ENCODE results near the gene DHRS13.

Gene DHRS13

DNA sequence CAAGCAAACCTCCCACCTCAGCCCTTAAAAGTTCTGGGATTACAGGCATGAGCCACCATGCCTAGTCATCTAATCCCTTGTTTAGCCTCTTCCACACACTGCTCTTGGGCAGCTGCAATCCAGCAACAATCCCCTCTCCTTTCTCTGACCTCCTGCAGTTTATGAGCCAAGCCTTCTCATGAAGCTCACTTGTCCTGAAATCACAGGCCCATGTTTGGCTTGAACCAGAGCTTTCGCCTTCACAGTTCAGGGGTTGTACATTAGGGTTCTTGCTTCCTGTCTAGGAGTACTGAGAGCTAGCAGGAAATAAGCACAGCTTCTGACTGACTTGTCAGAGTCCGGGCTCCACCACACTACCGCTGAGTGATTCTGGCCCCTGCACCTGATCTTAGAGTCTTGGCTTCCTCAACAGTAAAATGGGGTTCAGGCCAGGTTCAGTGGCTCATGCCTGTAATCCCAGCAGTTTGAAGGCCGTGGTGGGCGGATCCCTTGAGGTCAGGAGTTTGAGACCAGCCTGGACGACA, 31.8 kb downstream of the DHRS13 start:
- H3K4me3 ChIP-seq (ENCODE audit: severe bottlenecking), result no peak overlapping the region
- no peaks in the 10 kb centered on the region for H3K9me3 ChIP-seq (ENCODE audit: severe bottlenecking)
- no peak overlapping the region for H3K27ac ChIP-seq (ENCODE audit: poor library complexity, severe bottlenecking)
- ATAC-seq (ENCODE audit: low read depth) (no peak), DNase-seq (ENCODE audit: low spot score) (no peak)
- H3K36me3 ChIP-seq (ENCODE audit: low read depth), result no peaks in the 10 kb centered on the region
- peaks cover 3% of the 10 kb centered on the region for H3K4me1 ChIP-seq (ENCODE audit: insufficient read depth, poor library complexity, severe bottlenecking)
- no peaks in the 10 kb centered on the region for H3K27me3 ChIP-seq (ENCODE audit: insufficient read depth, poor library complexity, severe bottlenecking)
- TF ChIP-seq, protein P1, sequence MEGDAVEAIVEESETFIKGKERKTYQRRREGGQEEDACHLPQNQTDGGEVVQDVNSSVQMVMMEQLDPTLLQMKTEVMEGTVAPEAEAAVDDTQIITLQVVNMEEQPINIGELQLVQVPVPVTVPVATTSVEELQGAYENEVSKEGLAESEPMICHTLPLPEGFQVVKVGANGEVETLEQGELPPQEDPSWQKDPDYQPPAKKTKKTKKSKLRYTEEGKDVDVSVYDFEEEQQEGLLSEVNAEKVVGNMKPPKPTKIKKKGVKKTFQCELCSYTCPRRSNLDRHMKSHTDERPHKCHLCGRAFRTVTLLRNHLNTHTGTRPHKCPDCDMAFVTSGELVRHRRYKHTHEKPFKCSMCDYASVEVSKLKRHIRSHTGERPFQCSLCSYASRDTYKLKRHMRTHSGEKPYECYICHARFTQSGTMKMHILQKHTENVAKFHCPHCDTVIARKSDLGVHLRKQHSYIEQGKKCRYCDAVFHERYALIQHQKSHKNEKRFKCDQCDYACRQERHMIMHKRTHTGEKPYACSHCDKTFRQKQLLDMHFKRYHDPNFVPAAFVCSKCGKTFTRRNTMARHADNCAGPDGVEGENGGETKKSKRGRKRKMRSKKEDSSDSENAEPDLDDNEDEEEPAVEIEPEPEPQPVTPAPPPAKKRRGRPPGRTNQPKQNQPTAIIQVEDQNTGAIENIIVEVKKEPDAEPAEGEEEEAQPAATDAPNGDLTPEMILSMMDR (IDR thresholded peaks at IDR 0.05; ENCODE audit: poor library complexity, severe bottlenecking), result no peak

DNA sequence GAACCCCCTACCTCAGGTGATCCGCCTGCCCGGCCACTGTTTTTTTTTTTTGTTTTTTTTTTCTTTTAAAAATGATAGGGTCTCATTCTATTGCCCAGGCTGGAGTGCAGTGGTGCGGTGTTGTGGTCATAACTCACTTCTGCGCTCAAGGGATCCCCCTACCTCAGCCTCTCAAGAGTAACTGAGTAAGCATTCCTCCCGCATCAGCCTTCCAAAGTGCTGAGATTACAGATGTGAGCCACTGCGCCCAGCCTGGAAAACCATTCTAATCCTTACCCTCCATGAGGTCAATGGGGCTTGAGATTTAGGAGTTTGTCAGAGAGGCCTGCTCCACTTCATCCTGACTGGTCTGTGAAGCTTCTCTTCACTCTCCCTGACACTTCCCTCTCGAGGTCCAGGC, 35.6 kb downstream of the DHRS13 start:
- no peaks in the 10 kb centered on the region for H3K36me3 ChIP-seq (ENCODE audit: low read depth)
- no peak overlapping the region for H3K4me3 ChIP-seq (ENCODE audit: severe bottlenecking)
- ATAC-seq (ENCODE audit: low read depth), result no peak
- no peaks in the 10 kb centered on the region for H3K4me1 ChIP-seq (ENCODE audit: insufficient read depth, poor library complexity, severe bottlenecking)
- TF ChIP-seq, protein P1 (IDR thresholded peaks at IDR 0.05; ENCODE audit: poor library complexity, severe bottlenecking), result no peak
- H3K27me3 ChIP-seq (ENCODE audit: insufficient read depth, poor library complexity, severe bottlenecking), result no peaks in the 10 kb centered on the region
- no peaks in the 10 kb centered on the region for H3K9me3 ChIP-seq (ENCODE audit: severe bottlenecking)
- DNase-seq (ENCODE audit: low spot score), result no peak
- H3K27ac ChIP-seq (ENCODE audit: poor library complexity, severe bottlenecking), result no peak overlapping the region

DNA sequence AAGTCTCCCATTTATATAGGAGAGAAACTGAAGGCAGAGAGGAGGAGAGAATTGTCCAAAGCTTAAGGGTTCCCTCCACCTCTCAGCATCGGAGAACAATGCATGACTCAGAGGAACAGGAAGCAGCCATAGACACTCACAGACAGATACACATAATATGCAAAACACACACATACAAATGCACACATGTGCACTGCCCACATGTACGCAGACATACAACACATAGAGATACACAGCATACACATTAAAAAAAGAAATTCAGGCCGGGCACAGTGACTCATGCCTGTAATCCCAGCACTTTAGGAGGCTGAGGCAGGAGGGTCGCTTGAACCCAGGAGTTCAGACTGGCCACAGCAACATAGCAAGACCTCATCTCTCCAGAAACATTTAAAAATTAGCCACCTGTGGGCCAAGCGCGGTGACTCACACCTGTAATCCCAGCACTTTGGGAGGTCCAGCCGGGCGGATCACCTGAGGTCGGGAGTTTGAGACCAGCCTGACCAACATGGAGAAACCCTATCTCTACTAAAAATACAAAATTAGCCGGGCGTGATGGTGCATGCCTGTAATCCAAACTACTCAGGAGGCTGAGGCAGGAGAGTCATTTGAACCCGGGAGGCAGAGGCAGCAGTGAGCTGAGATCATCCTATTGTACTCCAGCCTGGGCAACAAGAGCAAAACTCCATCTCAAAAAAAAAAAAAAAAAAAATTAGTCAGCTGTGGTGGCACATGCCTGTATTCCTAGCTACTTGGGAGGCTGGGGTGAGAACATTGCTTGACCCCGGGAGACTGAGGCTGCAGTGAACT, 36.7 kb downstream of the DHRS13 start:
- Histone ChIP-seq H3K27me3 (ENCODE audit: insufficient read depth, poor library complexity, severe bottlenecking) (no peaks in the 10 kb centered on the region), H3K4me1 (ENCODE audit: insufficient read depth, poor library complexity, severe bottlenecking) (no peaks in the 10 kb centered on the region), H3K4me3 (ENCODE audit: severe bottlenecking) (no peak overlapping the region), H3K36me3 (ENCODE audit: low read depth) (no peaks in the 10 kb centered on the region), H3K27ac (ENCODE audit: poor library complexity, severe bottlenecking) (no peak overlapping the region), H3K9me3 (ENCODE audit: severe bottlenecking) (no peaks in the 10 kb centered on the region)
- TF ChIP-seq, protein P1 (IDR thresholded peaks at IDR 0.05; ENCODE audit: poor library complexity, severe bottlenecking), result no peak
- DNase-seq (ENCODE audit: low spot score) (no peak), ATAC-seq (ENCODE audit: low read depth) (peak; percentile 55; the same call in 2 of the 3 replicates)

DNA sequence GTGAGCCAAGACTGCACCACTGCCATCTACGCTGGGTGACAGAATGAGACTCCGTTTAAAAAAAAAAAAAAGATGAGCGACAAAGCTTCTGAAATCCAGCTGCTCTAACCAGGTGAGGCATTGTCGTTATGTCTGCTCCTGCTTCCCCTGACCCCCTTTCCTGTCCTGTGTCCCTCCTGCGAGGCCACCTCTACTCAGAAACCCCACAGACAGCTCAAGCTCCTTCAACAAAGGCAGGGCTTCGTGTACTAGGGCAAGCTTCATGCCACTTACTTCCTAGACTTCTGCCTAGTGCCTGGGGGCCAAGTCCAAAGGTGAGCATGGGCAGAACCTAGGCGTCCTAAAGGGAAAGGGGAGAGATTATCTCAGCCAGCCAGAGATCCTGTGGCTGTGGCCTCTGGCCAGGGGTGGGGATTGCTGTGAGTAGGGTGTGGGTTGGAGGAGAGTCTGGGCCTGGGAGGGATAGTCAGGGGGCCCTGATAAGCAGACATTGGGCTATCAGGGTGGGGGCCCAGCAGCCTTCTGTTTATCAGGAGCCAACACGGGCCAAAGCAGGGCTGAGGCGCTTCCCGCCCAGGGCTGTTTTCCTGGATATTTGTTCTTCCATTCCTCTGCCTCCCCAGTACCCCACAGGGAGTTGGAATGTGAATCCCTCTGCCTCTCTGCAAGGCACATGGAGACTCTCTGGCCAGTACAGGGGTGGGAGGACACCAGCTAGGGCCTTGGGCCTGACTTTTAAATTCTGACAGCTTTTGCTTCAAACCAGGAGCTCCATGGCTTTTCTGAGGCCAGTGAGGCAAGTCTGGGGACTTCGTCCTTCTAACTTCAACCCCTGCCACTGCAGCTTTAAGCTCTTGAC, 37.7 kb downstream of the DHRS13 start:
- Histone ChIP-seq H3K36me3 (ENCODE audit: low read depth) (peaks cover 6% of the 10 kb centered on the region), H3K27me3 (ENCODE audit: insufficient read depth, poor library complexity, severe bottlenecking) (no peaks in the 10 kb centered on the region), H3K4me3 (ENCODE audit: severe bottlenecking) (no peak overlapping the region), H3K4me1 (ENCODE audit: insufficient read depth, poor library complexity, severe bottlenecking) (no peaks in the 10 kb centered on the region), H3K9me3 (ENCODE audit: severe bottlenecking) (no peaks in the 10 kb centered on the region), H3K27ac (ENCODE audit: poor library complexity, severe bottlenecking) (no peak overlapping the region)
- DNase-seq (ENCODE audit: low spot score) (no peak), ATAC-seq (ENCODE audit: low read depth) (no peak)
- TF ChIP-seq, protein P1 (IDR thresholded peaks at IDR 0.05; ENCODE audit: poor library complexity, severe bottlenecking), result no peak
